ENCODE measurements around the gene PAFAH1B2.

Gene PAFAH1B2

GRCh38 chr11:117192401-117192875 lies 48.4 kb downstream of the PAFAH1B2 start:
- H3K27ac ChIP-seq (ENCODE audit: low read depth, low read length), result no peak overlapping the region
- H3K4me3 ChIP-seq (ENCODE audit: low read depth, low read length), result no peak overlapping the region
- peaks cover 63% of the 10 kb centered on the region for H3K36me3 ChIP-seq (ENCODE audit: control insufficient read depth, insufficient read depth, low read length)
- H3K27me3 ChIP-seq (ENCODE audit: control insufficient read depth, insufficient read depth, low read length), result no peaks in the 10 kb centered on the region
- H3K4me1 ChIP-seq (ENCODE audit: control insufficient read depth, insufficient read depth, low read length), result no peaks in the 10 kb centered on the region; the same call in 1 of the 2 replicates
- no peaks in the 10 kb centered on the region for H3K9me3 ChIP-seq (ENCODE audit: control insufficient read depth, insufficient read depth, low read depth, low read length)
- no peak overlapping the region for H3K9ac ChIP-seq (ENCODE audit: low read length)

DNA sequence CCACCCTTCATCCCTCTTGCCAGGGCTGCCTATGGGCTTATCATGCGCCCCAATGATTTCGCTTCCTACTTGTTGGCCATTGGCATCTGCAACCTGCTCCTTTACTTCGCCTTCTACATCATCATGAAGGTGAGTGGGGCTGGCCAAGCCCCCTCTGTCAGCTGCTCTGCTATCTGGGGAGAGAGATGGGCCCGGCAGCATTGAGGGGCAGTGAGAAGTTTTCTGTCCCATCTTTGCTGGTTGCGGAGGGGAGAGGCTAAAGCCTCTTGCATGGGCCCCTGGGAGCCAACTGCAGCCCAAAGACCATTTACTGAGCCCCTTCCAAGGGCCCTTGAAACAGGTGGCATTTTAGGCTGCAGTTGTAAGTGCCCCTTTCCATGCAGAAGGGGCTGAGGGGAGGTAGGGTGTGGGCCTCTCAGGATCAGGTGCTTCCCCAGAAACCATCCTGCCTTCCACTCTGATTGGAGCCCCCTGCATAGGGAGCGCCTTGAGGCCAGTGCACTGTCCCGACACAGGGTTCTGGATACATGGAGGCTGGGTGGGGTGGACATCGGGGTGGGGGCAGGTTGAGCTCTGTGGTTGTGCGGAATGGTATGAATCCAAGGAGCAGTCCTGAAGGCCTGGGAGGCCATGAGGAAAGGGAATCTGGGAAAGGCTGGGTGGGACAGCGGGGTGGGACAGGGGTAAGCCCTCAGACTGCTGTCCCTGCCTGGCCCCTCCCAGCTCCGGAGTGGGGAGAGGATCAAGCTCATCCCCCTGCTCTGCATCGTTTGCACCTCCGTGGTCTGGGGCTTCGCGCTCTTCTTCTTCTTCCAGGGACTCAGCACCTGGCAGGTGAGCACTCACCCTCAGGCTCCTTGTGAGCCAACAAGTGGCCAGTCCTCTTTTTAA lies 49.3 kb downstream of the PAFAH1B2 start:
- Histone ChIP-seq H3K9ac (ENCODE audit: low read length) (no peak overlapping the region), H3K27me3 (ENCODE audit: control insufficient read depth, insufficient read depth, low read length) (no peaks in the 10 kb centered on the region), H3K4me1 (ENCODE audit: control insufficient read depth, insufficient read depth, low read length) (peaks cover 5% of the 10 kb centered on the region), H3K27ac (ENCODE audit: low read depth, low read length) (no peak overlapping the region), H3K36me3 (ENCODE audit: control insufficient read depth, insufficient read depth, low read length) (peaks cover 57% of the 10 kb centered on the region), H3K4me3 (ENCODE audit: low read depth, low read length) (no peak overlapping the region), H3K9me3 (ENCODE audit: control insufficient read depth, insufficient read depth, low read depth, low read length) (no peaks in the 10 kb centered on the region)

DNA sequence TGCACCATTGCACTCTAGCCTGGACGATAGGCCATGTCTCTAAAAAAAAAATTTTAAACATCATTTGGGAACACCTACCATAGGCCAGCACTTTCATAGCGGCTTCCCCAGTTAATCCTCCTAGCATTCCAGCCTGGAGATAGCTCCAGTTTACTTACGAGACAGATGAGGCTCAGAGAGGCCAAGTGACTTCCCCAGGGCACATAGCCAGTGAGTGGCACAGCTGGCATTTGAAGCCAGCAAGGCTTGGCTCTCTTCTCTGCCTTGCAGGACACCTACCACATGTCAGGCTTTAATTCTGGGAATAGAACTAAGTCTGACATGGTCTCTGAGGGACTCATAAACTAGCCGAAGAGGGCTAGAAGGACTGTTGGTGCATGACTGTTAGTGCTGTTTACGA lies 50.2 kb downstream of the PAFAH1B2 start:
- Histone ChIP-seq H3K4me3 (ENCODE audit: low read depth, low read length) (no peak overlapping the region), H3K9ac (ENCODE audit: low read length) (no peak overlapping the region), H3K27me3 (ENCODE audit: control insufficient read depth, insufficient read depth, low read length) (no peaks in the 10 kb centered on the region), H3K36me3 (ENCODE audit: control insufficient read depth, insufficient read depth, low read length) (peaks cover 48% of the 10 kb centered on the region), H3K27ac (ENCODE audit: low read depth, low read length) (no peak overlapping the region), H3K9me3 (ENCODE audit: control insufficient read depth, insufficient read depth, low read depth, low read length) (no peaks in the 10 kb centered on the region), H3K4me1 (ENCODE audit: control insufficient read depth, insufficient read depth, low read length) (peaks cover 9% of the 10 kb centered on the region)

DNA sequence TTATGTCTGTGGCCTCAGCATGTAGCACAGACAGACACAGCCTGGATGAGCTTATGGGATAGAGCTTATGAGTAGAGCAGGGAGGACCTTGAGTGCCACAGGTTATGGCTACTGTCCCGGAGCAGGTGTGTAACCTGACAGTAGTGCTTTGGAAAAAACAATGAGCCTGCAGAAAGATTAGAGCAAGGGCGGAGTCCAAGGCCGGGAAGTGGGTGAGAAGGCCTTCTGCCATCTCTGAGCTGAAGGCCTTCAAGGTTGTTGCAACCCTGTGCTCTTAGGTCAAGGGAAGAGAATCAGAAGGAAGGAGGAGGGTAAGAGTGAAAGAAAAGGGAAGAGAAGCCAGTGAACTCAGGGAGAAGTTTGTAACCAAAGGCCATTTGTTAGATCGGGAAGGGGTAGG lies 51.2 kb downstream of the PAFAH1B2 start:
- Histone ChIP-seq H3K36me3 (ENCODE audit: control insufficient read depth, insufficient read depth, low read length) (peaks cover 38% of the 10 kb centered on the region), H3K9me3 (ENCODE audit: control insufficient read depth, insufficient read depth, low read depth, low read length) (no peaks in the 10 kb centered on the region), H3K4me1 (ENCODE audit: control insufficient read depth, insufficient read depth, low read length) (peaks cover 19% of the 10 kb centered on the region), H3K27me3 (ENCODE audit: control insufficient read depth, insufficient read depth, low read length) (no peaks in the 10 kb centered on the region), H3K27ac (ENCODE audit: low read depth, low read length) (no peak overlapping the region), H3K4me3 (ENCODE audit: low read depth, low read length) (no peak overlapping the region), H3K9ac (ENCODE audit: low read length) (no peak overlapping the region)

- H3K9me3 ChIP-seq (ENCODE audit: control insufficient read depth, insufficient read depth, low read depth, low read length), result no peaks in the 10 kb centered on the region
- peaks cover 24% of the 10 kb centered on the region for H3K4me1 ChIP-seq (ENCODE audit: control insufficient read depth, insufficient read depth, low read length)
- no peak overlapping the region for H3K9ac ChIP-seq (ENCODE audit: low read length)
- no peak overlapping the region for H3K27ac ChIP-seq (ENCODE audit: low read depth, low read length)
- peaks cover 36% of the 10 kb centered on the region for H3K36me3 ChIP-seq (ENCODE audit: control insufficient read depth, insufficient read depth, low read length)
- H3K27me3 ChIP-seq (ENCODE audit: control insufficient read depth, insufficient read depth, low read length), result no peaks in the 10 kb centered on the region
- no peak overlapping the region for H3K4me3 ChIP-seq (ENCODE audit: low read depth, low read length)
Observed at GRCh38 chr11:117195761-117196160, 51.7 kb downstream of the PAFAH1B2 start.

DNA sequence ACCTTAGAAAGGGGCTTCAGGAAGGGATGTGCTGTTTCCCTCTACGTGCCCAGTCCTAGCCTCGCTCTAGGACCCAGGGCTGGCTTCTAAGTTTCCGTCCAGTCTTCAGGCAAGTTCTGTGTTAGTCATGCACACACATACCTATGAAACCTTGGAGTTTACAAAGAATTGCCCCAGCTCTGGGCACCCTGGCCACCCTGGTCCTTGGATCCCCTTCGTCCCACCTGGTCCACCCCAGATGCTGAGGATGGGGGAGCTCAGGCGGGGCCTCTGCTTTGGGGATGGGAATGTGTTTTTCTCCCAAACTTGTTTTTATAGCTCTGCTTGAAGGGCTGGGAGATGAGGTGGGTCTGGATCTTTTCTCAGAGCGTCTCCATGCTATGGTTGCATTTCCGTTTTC lies 52.9 kb downstream of the PAFAH1B2 start:
- H3K9ac ChIP-seq (ENCODE audit: low read length), result no peak overlapping the region
- no peak overlapping the region; the same call in 1 of the 2 replicates for H3K27ac ChIP-seq (ENCODE audit: low read depth, low read length)
- H3K27me3 ChIP-seq (ENCODE audit: control insufficient read depth, insufficient read depth, low read length), result no peaks in the 10 kb centered on the region
- H3K9me3 ChIP-seq (ENCODE audit: control insufficient read depth, insufficient read depth, low read depth, low read length), result no peaks in the 10 kb centered on the region
- H3K36me3 ChIP-seq (ENCODE audit: control insufficient read depth, insufficient read depth, low read length), result peaks cover 40% of the 10 kb centered on the region
- peaks cover 36% of the 10 kb centered on the region for H3K4me1 ChIP-seq (ENCODE audit: control insufficient read depth, insufficient read depth, low read length)
- no peak overlapping the region for H3K4me3 ChIP-seq (ENCODE audit: low read depth, low read length)

GRCh38 chr11:117197516-117198456 lies 53.7 kb downstream of the PAFAH1B2 start:
- peak overlapping the region; percentile 97; the same call in 1 of the 2 replicates for H3K27ac ChIP-seq (ENCODE audit: low read depth, low read length)
- H3K9me3 ChIP-seq (ENCODE audit: control insufficient read depth, insufficient read depth, low read depth, low read length), result no peaks in the 10 kb centered on the region
- H3K36me3 ChIP-seq (ENCODE audit: control insufficient read depth, insufficient read depth, low read length), result peaks cover 40% of the 10 kb centered on the region
- peaks cover 38% of the 10 kb centered on the region for H3K4me1 ChIP-seq (ENCODE audit: control insufficient read depth, insufficient read depth, low read length)
- no peaks in the 10 kb centered on the region for H3K27me3 ChIP-seq (ENCODE audit: control insufficient read depth, insufficient read depth, low read length)
- peak overlapping the region; percentile 100 for H3K9ac ChIP-seq (ENCODE audit: low read length)
- H3K4me3 ChIP-seq (ENCODE audit: low read depth, low read length), result peak overlapping the region; percentile 80

- H3K27me3 ChIP-seq (ENCODE audit: control insufficient read depth, insufficient read depth, low read length), result no peaks in the 10 kb centered on the region
- peak overlapping the region; percentile 100 for H3K9ac ChIP-seq (ENCODE audit: low read length)
- H3K9me3 ChIP-seq (ENCODE audit: control insufficient read depth, insufficient read depth, low read depth, low read length), result no peaks in the 10 kb centered on the region
- peaks cover 38% of the 10 kb centered on the region for H3K4me1 ChIP-seq (ENCODE audit: control insufficient read depth, insufficient read depth, low read length)
- peak overlapping the region; percentile 80 for H3K4me3 ChIP-seq (ENCODE audit: low read depth, low read length)
- peaks cover 41% of the 10 kb centered on the region for H3K36me3 ChIP-seq (ENCODE audit: control insufficient read depth, insufficient read depth, low read length)
- H3K27ac ChIP-seq (ENCODE audit: low read depth, low read length), result peak overlapping the region; percentile 97
Observed at GRCh38 chr11:117198613-117199012, 54.5 kb downstream of the PAFAH1B2 start.

DNA sequence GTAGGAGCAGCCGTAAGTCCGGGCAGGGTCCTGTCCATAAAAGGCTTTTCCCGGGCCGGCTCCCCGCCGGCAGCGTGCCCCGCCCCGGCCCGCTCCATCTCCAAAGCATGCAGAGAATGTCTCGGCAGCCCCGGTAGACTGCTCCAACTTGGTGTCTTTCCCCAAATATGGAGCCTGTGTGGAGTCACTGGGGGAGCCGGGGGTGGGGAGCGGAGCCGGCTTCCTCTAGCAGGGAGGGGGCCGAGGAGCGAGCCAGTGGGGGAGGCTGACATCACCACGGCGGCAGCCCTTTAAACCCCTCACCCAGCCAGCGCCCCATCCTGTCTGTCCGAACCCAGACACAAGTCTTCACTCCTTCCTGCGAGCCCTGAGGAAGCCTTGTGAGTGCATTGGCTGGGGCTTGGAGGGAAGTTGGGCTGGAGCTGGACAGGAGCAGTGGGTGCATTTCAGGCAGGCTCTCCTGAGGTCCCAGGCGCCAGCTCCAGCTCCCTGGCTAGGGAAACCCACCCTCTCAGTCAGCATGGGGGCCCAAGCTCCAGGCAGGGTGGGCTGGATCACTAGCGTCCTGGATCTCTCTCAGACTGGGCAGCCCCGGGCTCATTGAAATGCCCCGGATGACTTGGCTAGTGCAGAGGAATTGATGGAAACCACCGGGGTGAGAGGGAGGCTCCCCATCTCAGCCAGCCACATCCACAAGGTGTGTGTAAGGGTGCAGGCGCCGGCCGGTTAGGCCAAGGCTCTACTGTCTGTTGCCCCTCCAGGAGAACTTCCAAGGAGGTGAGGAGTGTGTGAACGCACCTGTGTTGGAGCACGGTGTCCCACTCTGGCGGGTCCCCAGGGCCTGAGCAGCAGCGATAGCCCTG lies 55.2 kb downstream of the PAFAH1B2 start, which contains the start of gene TAGLN:
Gene TAGLN, plus strand, starts transcription at position 318 of the 863 bp plus-strand sequence. CDS start 3,644 bp downstream, outside the sequence.
- peak within 1 kb of the TSS; percentile 80 for H3K4me3 ChIP-seq (ENCODE audit: low read depth, low read length)
- peak within 1 kb of the TSS; percentile 97 for H3K27ac ChIP-seq (ENCODE audit: low read depth, low read length)
- H3K9ac ChIP-seq (ENCODE audit: low read length), result peak within 1 kb of the TSS; percentile 100
- H3K27me3 ChIP-seq (ENCODE audit: control insufficient read depth, insufficient read depth, low read length), result no peaks in the 10 kb centered on the region
- H3K4me1 ChIP-seq (ENCODE audit: control insufficient read depth, insufficient read depth, low read length), result peaks cover 38% of the 10 kb centered on the region
- H3K9me3 ChIP-seq (ENCODE audit: control insufficient read depth, insufficient read depth, low read depth, low read length), result no peaks in the 10 kb centered on the region
- H3K36me3 ChIP-seq (ENCODE audit: control insufficient read depth, insufficient read depth, low read length), result peaks cover 45% of the 10 kb centered on the region
